ENCODE results near the gene TADA3. TPM values are rescaled to one million over a fixed set of nuclear protein-coding genes. Genes with fewer than 3 reads are reported as not detected.

Gene TADA3
- total RNA-seq (2022; extraction: Qiagen RNA extraction): 58.9 to 62.3 TPM (median 60.1 TPM) in 5 replicates

GRCh38 chr3:9792405-9793160 lies at the start of gene TADA3, which contains the start of gene ARPC4:
TSS of gene TADA3 (minus strand) at chr3:9792473. CDS start at chr3:9791466, 1,007 bp downstream.
TSS of gene ARPC4 (plus strand) at chr3:9793082. CDS start at chr3:9793122, 40 bp downstream.

GRCh38 chr3:9809615-9810432 lies 17.6 kb upstream of the TADA3 start, which contains the start of gene TTLL3:
TSS of gene TTLL3 (plus strand) at chr3:9810262. CDS start at chr3:9810662, 400 bp downstream.

GRCh38 chr3:9769426-9770275 lies 22.6 kb downstream of the TADA3 start, which contains the start of gene CAMK1:
TSS of gene CAMK1 (minus strand) at chr3:9769947. CDS start at chr3:9767749, 2,198 bp downstream.

GRCh38 chr3:9749645-9750555 lies 42.4 kb downstream of the TADA3 start, which contains the start of gene OGG1:
TSS of gene OGG1 (plus strand) at chr3:9749952. CDS start at chr3:9750287, 335 bp downstream.

GRCh38 chr3:9731206-9732079 lies 60.8 kb downstream of the TADA3 start, which contains the start of gene BRPF1:
TSS of gene BRPF1 (plus strand) at chr3:9731735. CDS start at chr3:9734141, 2,406 bp downstream.

Other genes starting within 250 kb of the TADA3 start
- 0.05 to 0.09 TPM (median 0.07 TPM) in 5 replicates for gene LHFPL4, start 238.7 kb downstream of the TADA3 start, total RNA-seq (2022; extraction: Qiagen RNA extraction)
- gene MTMR14, start 143.0 kb downstream of the TADA3 start, total RNA-seq (2022; extraction: Qiagen RNA extraction): 28.6 to 31.2 TPM (median 29.8 TPM) in 5 replicates
- gene CPNE9, start 88.6 kb downstream of the TADA3 start, total RNA-seq (2022; extraction: Qiagen RNA extraction): 0.10 to 0.30 TPM (median 0.18 TPM) in 5 replicates
- gene BRPF1, start 60.7 kb downstream of the TADA3 start, total RNA-seq (2022; extraction: Qiagen RNA extraction): 16.3 to 20.4 TPM (median 18.2 TPM) in 5 replicates
- gene OGG1, start 42.5 kb downstream of the TADA3 start, total RNA-seq (2022; extraction: Qiagen RNA extraction): 13.5 to 18.2 TPM (median 16.6 TPM) in 5 replicates
- gene CAMK1, start 22.5 kb downstream of the TADA3 start, total RNA-seq (2022; extraction: Qiagen RNA extraction): 14.6 to 18.4 TPM (median 17.2 TPM) in 5 replicates
- 152 to 264 TPM (median 157 TPM) in 5 replicates for gene ARPC4, start 609 bp upstream of the TADA3 start, total RNA-seq (2022; extraction: Qiagen RNA extraction)
- 7.1 to 7.8 TPM (median 7.4 TPM) in 5 replicates for gene TTLL3, start 17.8 kb upstream of the TADA3 start, total RNA-seq (2022; extraction: Qiagen RNA extraction)
- 51.9 to 63.3 TPM (median 60.5 TPM) in 5 replicates for gene RPUSD3, start 51.5 kb upstream of the TADA3 start, total RNA-seq (2022; extraction: Qiagen RNA extraction)
- 61.6 to 88.8 TPM (median 71.7 TPM) in 5 replicates for gene CIDEC, start 87.8 kb upstream of the TADA3 start, total RNA-seq (2022; extraction: Qiagen RNA extraction)
- 78.5 to 106 TPM (median 99.5 TPM) in 5 replicates for gene JAGN1, start 98.1 kb upstream of the TADA3 start, total RNA-seq (2022; extraction: Qiagen RNA extraction)
- gene IL17RE, start 110.4 kb upstream of the TADA3 start, total RNA-seq (2022; extraction: Qiagen RNA extraction): 1.4 to 2.3 TPM (median 1.6 TPM) in 5 replicates
- gene IL17RC, start 124.6 kb upstream of the TADA3 start, total RNA-seq (2022; extraction: Qiagen RNA extraction): 27.3 to 35.3 TPM (median 31.1 TPM) in 5 replicates
- gene CRELD1, start 141.4 kb upstream of the TADA3 start, total RNA-seq (2022; extraction: Qiagen RNA extraction): 11.6 to 14.0 TPM (median 13.1 TPM) in 5 replicates
- gene PRRT3, start 159.9 kb upstream of the TADA3 start, total RNA-seq (2022; extraction: Qiagen RNA extraction): 1.4 to 1.9 TPM (median 1.6 TPM) in 5 replicates
- gene EMC3, start 194.4 kb upstream of the TADA3 start, total RNA-seq (2022; extraction: Qiagen RNA extraction): 110 to 145 TPM (median 116 TPM) in 5 replicates
- gene FANCD2, start 234.0 kb upstream of the TADA3 start, total RNA-seq (2022; extraction: Qiagen RNA extraction): 16.5 to 24.4 TPM (median 18.0 TPM) in 5 replicates

All from A549 treated with Hydrocortisone at 1 μM for 4 hours (cell line).